Right lung (tissue), 5 donors: ENCODE measurements around the gene DCAF8L2. TPM values are rescaled to one million over a fixed set of nuclear protein-coding genes. Genes with fewer than 3 reads are reported as not detected.

Experiments
- polyA plus RNA-seq, 5 donors: library from polyadenylated mRNA; unstranded; fragments of 120-200 nt; gene quantifications; one replicate each; pipeline versions ENCODE4 v1.2.1 to v1.2.3, GENCODE V29; 2013; ENCODE audit warnings: inconsistent platforms in 1 of 5, low replicate concordance in 1 of 5; ENCODE audit not compliant: insufficient read length in 5 of 5, insufficient read depth in 1 of 5

DCAF8L2 gene
- polyA plus RNA-seq, 5 donors, result not detected

Other genes with a start within 250 kb of the DCAF8L2 start
- gene PPP4R3C, start 127.0 kb upstream of the DCAF8L2 start, polyA plus RNA-seq, result not detected
- gene MAGEB10, start 217.6 kb downstream of the DCAF8L2 start, polyA plus RNA-seq, result under 1 TPM in 3 of 5 donors, not detected in 2; 0.05 to 0.13 (median 0.10) TPM